KBM-7 (cell line): ENCODE results near the gene RAB3IL1.
"Not testable (repeated sequence)": the region's sequence is repeated elsewhere in the genome, so short reads cannot be mapped to it uniquely, and the experiment has no call there.

Source experiments
- DNase-seq: peaks from one replicate; pipeline ENCODE4 v3.0.0-alpha.2; 2015
- in situ Hi-C: fragments of 300-500 bp; cut with MboI; formaldehyde crosslinking; loops from 2 replicates; pipeline ENCODE4 v1.14.3; 2020; ENCODE audit warnings: low sequenced_read_pairs, low pct_unique_long_range_greater_than_20kb, mixed read lengths

The RAB3IL1 gene

DNA sequence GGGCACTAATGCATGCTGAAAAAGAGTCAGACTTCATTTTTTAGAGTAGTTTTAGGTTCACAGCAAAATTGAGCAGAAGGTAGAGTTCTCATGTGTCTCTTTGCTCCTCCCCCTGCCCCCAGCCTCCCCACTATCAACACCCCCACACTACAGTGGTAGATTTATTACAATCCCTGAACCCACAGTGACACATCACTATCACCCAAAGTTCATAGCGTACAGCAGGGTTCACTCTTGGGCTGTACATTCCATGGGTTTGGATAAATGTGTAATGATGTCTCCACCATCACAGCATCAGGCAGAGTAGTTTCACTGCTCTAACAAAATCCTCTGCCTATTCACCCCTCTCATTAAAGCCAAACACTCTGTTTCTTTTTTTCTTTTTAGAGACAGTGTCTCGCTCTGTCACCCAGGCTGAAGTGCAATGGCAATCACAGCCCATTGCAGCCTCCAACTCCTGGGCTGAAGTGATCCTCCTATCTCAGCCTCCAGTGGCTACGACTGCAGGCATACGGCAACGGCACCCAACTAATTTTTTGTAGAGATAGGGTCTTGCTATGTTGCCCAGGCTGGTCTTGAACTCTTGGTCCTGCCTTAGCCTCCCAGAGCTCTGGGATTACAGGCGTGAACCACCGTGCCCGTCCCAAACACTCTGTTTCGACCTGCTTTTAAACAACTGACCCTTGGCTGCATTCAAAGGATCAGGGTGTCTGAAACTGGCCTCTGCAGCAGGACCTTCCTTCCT is 36.9 kb upstream of the RAB3IL1 start:
- in situ Hi-C loops: loop anchor here (10.0 kb wide), 1 partner anchor 91 kb away; no protein-coding TSS in a partner anchor
- no peak for DNase-seq

DNA sequence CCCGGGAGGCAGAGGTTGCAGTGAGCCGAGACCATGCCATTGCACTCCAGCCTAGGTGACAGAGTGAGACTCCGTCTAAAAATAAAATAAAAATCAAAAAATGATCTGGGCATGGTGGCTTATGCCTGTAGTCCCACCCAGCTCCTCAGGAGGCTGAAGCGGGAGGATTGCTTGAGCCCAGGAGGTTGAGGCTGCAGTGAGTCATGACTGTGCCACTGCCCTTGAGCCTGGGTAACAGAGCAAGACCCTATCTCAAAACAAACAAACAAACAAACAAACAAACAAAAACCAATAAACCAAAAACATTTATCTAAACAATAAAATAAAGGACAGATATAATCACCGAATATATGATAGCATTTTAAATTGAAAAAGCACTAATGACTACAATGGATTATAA is 36.3 kb upstream of the RAB3IL1 start:
- in situ Hi-C loops: loop anchor here (10.0 kb wide), 1 partner anchor 91 kb away; no protein-coding TSS in a partner anchor
- not testable (repeated sequence) for DNase-seq

DNA sequence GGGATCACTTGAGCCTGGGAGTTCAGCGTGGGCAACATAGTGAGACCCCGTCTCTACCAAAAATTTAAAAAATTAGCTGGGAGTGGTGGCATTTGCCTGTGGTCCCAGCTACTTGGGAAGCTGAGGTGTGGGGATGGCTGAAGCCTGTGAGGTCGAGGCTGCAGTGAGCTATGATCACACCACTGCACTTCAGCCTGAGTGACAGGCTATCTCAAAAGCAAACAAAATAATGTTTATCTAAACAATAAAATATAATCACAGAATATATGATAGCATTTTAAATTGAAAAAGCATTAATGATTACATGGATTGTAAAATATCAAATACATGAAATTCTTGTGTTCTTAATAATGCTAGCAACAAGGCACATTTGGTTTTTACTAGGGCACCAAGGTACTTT is 35.5 kb upstream of the RAB3IL1 start:
- DNase-seq: no peak
- in situ Hi-C loops: loop anchor here (10.0 kb wide), 1 partner anchor 92 kb away; no protein-coding TSS in a partner anchor

DNA sequence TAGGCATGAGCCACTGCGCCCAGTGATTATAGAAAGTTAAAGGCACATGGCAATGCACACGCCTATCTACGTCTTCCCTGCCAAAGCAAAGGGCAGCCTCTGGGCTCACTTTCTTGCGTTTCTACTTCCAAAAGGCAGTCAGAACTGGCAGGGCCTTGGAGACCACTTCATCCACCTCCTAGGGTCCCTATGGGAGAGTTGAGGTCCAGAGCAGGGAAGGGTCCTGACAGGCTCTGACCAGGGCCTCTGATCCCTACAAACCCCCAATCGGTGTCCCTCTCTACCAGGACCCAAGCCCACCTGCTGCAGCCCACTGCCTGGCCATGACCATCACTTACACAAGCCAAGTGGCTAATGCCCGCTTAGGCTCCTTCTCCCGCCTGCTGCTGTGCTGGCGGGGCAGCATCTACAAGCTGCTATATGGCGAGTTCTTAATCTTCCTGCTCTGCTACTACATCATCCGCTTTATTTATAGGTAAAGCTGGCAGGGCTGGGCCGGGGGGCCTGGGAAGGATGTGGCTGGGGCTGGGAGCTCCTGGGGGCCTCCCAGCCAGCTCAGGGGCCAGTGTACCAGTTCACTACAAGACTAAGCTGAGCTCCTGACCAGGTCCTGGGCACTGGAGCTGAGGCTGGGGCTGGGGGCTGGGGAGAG is 34.2 kb upstream of the RAB3IL1 start:
- no peak for DNase-seq
- in situ Hi-C loops: loop anchor here (10.0 kb wide), 1 partner anchor 93 kb away; no protein-coding TSS in a partner anchor

DNA sequence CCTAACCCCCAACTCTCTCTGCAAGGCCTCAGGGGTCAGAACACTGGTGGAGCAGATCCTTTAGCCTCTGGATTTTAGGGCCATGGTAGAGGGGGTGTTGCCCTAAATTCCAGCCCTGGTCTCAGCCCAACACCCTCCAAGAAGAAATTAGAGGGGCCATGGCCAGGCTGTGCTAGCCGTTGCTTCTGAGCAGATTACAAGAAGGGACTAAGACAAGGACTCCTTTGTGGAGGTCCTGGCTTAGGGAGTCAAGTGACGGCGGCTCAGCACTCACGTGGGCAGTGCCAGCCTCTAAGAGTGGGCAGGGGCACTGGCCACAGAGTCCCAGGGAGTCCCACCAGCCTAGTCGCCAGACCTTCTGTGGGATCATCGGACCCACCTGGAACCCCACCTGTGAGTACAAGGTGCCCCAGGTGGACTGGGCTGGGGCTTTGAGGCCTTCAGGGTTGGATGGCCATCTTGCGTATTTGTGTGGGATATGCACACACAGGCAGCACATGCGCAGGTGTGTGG is 32.7 kb upstream of the RAB3IL1 start, which contains the start of gene BEST1:
Gene BEST1, plus strand, starts transcription at position 317 of the 513 bp plus-strand sequence. CDS start 1,456 bp downstream, outside the sequence.
- in situ Hi-C loops: loop anchor here (10.0 kb wide), 1 partner anchor 95 kb away; no protein-coding TSS in a partner anchor
- DNase-seq: no peak

DNA sequence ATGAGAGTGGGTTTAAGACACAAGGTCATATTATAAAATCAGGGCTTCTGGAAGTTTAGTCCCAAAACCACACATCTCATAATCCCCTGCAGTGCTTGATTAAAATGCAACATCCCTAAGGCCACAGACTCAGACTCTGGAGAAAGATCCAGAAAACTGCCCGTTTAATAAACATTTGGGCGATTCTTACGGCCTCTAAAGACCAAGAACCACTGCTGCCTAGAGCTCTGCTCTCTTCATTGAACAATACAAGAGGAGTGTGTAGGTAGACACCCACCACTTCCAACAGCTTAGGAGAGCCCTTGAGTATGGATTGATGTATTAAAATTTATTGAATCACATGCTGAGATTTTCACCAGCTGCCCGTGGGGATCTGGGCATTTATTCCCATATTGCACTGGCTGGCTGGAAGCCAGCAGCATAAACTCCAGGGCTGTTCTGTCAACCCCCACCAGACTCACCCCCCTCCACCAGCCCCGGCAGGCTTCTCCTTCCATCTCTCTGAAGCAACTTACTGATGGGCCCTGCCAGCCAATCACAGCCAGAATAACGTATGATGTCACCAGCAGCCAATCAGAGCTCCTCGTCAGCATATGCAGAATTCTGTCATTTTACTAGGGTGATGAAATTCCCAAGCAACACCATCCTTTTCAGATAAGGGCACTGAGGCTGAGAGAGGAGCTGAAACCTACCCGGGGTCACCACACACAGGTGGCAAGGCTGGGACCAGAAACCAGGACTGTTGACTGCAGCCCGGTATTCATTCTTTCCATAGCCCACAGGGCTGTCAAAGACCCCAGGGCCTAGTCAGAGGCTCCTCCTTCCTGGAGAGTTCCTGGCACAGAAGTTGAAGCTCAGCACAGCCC is 32.0 kb upstream of the RAB3IL1 start:
- in situ Hi-C loops: loop anchor here (10.0 kb wide), 2 partner anchors 55 to 95 kb away; partner anchors contain the start of gene FADS3
- peak; percentile 54 for DNase-seq

DNA sequence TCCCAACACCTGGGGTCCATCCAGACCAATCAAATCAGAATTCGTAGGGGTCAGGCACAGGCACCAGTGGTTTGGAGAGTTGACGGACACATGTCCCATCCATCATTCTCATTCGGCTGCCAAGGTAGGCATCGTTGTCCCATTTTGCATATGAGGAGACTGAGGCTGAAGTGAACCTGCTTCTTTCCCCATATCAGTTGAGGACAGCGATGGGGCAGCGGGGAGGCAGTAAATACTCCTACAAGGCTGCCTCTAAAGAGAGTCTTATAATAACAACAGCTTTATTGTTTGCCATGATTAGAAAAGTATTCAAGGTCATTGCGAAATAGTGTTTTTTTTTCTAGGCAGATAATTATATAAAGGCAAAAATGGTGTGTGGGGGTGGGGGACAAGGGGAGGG is 31.1 kb upstream of the RAB3IL1 start:
- no peak for DNase-seq
- in situ Hi-C loops: loop anchor here (10.0 kb wide), 1 partner anchor 54 kb away; the partner anchor contains the start of gene FADS3

DNA sequence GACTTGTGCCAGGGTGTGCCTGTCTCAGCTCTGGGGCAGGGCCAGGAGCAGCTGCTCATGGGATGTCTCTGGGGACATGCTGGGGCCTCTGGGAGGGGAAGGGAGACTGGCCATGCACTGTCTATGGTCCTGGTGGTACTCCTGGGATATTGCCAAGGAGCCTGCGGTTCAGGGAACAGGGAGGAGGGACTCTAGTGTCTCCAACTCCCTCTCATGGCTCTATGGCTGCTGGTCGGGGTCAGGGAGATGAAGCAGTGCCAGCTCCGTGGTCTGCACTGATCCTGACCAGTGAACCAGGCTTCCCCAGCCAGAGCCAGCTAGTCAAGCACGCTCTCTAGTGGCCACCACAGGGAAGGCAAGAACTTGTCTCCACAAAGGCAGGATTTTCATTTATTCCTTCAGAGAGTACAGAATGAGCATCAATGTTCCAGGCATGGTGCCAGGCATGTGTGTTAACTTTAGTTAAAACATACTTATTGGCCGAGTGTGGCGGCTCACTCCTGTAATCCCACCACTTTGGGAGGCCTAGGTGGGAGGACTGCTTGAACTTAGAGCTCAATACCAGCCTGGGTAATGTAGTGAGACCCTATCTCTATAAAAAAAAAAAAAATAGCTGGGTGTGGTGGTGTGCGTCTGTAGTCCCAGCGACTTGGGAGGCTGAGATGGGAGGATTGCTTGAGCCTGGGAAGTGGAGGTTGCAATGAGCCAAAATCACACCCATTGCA is 30.3 kb upstream of the RAB3IL1 start:
- peak; percentile 83 for DNase-seq
- in situ Hi-C loops: loop anchor here (10.0 kb wide), 1 partner anchor 53 kb away; the partner anchor contains the start of gene FADS3

DNA sequence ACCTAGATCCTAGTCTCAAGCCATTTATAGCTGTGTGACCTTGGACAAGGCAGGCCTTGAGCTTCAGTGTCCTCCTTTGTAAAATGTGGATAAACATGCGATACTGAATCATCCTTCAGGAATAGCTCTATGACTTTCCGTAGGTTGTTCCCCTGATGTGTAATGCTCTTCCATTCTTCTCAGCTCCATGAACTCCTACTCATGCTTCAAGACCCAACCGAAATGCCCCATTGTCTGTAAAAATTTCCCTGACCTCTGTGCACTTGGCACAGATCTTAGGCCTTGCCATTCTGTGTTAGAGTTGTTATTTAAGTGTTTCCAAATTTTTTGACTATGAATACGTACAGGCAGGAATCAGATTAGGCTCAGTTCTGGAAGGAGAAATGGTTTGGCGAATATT is 29.5 kb upstream of the RAB3IL1 start:
- in situ Hi-C loops: loop anchor here (10.0 kb wide), 1 partner anchor 52 kb away; the partner anchor contains the start of gene FADS3
- no peak for DNase-seq

DNA sequence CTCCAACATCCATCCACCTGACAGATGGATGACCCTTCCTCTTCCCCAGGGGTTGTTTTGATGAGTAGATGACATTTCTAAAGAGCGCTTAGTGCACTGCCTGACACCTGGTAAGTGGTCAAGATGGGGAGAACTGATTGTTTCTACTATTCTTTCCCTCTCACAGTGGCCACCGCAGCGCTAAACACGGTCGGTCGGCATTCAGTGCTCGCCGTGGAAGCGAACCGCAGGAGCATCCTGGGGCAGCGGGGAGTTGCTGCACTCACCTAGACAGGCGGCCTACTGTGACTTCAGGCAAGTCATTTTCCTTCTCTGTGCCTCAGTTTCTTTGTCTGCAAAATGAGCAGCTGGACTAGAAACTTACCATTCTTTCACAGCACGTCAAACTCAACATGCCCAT is 27.8 kb upstream of the RAB3IL1 start:
- no peak for DNase-seq
- in situ Hi-C loops: loop anchor here (10.0 kb wide), 1 partner anchor 50 kb away; the partner anchor contains the start of gene FADS3

DNA sequence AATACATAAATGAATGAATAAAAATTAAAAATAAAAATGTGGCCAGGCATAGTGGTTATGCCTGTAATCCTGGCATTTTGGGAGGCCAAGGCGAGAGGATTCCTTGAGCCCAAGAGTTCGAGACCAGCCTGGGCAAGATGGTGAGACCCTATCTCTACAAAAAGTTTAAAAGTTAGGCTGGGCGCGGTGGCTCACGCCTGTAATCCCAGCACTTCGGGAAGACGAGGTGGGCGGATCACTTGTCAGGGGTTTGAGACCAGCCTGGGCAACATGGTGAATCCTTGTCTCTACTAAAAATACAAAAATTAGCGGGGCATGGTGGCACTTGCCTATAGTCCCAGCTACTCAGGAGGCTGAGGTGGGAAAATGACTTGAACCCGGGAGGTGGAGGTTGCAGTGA is 23.1 kb upstream of the RAB3IL1 start:
- in situ Hi-C loops: loop anchor here (10.0 kb wide), 1 partner anchor 46 kb away; the partner anchor contains the start of gene FADS3
- DNase-seq: no peak

DNA sequence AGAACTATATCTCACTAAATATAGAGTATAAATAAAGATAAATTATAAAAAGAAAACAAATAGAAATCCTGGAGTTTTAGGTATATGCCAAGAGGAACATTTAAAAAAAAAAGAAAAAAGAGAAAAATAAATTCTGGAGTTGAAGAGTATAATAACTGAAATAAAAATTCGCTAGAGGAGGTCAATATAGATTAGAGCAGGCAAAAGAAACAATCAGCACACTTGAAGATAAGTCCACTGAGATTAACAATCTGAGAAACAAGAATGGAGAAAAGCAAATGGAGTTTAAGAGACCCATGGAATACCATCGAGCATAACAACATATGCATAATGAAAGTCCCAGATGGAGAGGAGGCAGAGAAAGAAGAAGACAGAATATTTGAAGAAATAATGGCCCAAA is 18.5 kb upstream of the RAB3IL1 start:
- DNase-seq: no peak
- in situ Hi-C loops: no loop called here

DNA sequence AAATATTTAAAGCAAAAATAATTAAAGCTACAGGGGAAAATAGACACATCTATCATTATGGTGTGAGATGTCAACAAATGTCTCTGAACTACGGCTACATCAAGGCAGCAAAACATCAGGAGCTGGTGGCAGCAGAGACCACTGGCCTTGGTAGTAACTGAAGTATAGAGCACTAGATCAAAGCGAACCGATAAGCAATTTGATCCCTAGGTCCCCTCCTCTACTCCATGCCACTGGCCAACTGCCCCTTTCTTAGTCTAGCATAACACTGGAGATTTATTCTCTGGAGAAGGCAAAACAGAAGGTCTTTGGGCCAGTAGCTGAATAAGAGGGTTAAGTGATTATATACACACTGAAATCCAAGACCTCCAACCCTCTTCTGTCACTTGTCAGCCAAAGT is 13.6 kb upstream of the RAB3IL1 start:
- DNase-seq: no peak
- in situ Hi-C loops: no loop called here

DNA sequence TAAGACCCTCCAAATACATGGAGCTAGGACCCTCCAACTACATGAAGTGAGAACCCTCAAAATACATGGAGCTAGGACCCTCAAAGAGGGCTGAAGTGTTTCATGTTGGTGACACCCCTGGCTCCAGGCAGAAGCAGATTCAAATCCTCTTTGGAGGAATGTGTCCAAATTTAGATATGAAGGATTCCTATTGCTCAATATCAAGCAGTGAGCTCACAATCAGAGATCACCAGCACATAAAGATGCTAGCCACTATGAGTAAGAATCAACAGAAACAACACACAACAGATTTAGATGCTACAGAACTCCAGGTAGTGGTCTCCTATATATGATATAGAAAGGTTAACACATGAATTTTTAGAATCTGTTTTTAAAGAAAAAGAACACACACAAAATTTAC is 11.2 kb upstream of the RAB3IL1 start:
- DNase-seq: no peak
- in situ Hi-C loops: no loop called here

DNA sequence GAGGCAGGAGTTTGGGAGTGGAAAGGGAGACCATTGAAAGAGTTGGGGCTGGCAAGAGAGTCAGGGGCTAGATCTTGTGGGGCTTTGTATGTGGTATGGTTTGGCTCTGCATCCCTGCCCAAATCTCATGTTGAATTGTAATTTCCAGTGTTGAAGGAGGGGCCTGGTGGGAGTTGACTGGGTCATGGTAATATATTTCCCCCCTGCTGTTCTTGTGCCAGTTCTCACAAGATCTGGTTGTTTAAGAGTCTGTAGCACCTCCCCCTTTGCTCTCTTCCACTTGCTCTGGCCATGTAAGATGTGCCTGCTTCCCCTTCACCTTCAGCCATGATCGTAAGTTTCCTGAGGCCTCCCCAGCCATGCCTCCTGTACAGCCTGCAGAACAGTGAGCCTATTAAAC is 10.1 kb upstream of the RAB3IL1 start:
- no peak for DNase-seq
- in situ Hi-C loops: no loop called here

DNA sequence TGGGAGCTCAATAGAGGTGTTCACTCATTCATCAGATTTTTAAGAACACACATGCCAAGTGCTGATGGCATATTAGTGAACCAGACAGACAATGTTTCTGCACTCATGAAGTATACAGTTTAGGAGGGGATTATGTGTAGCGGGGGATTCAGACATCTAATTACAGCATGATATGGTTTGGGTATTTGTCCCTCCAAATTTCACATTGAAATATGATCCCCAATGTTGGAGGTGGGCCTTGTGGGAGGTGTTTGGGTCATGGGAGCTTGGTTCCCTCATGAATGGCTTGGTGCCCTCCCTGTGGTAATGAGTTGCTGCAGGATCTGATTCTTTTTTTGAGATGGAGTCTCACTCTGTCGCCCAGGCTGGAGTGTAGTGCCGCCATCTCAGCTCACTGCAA is 8.9 kb upstream of the RAB3IL1 start:
- in situ Hi-C loops: no loop called here
- no peak for DNase-seq

DNA sequence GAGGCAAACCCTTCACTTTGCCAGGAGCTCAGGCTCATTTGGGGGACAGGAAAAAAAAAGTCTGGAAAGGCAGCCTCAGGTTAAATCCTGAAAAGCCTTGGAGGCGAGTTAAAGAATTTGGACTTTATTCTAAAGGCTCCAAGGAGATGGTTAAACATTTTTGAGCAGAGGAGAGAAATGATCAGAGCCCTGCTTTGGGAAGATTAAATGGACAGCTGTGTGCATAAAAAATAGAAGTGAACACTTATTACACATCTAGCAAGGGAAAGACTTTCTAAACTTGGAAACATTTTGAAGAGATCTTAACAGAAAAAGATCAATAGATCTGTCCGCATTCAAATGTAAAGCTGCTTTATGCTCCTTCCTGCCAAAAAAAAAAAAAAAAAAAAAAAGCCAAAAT is 8.4 kb upstream of the RAB3IL1 start:
- in situ Hi-C loops: no loop called here
- no peak for DNase-seq

DNA sequence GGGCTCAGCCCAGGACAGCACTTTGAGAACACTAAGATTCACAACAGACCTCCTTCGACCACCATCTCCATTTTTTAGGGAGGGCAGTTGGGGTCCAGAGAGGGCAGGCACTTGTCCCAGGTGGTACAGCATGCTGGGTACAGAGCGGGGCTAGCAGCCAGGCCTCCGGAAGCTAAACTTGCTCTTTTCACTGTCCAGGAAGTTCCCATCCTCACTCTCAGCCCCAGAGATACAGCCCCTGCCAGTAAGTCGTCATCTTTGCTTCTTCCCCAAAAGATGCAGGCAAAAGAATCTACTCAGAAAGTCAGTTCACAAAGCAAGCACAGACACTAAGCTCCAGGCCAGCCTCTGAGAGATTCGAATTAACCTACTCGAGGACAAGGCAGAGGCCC is 6.7 kb upstream of the RAB3IL1 start:
- in situ Hi-C loops: no loop called here
- DNase-seq: no peak
